GM13976 (cell line): ENCODE measurements around the gene PPT1.

Experiments used
- DNase-seq: peaks from one replicate; pipeline ENCODE4 v3.0.0; 2012; ENCODE audit warnings: low spot score
- in situ Hi-C: fragments of 300-500 bp; cut with MboI; formaldehyde crosslinking; loops from one replicate; pipeline ENCODE4 v1.12.0; 2022; ENCODE audit warnings: low sequenced_read_pairs, mixed read lengths, inconsistent platforms; ENCODE audit not compliant: unreplicated experiment
- TF ChIP-seq, protein P1 (sequence below): IDR thresholded peaks from 2 replicates; pipeline ENCODE4 v1.5.1; 2012; ENCODE audit warnings: borderline replicate concordance, mild to moderate bottlenecking; ENCODE audit not compliant: insufficient read depth; ENCODE audit errors: extremely low read depth, missing control alignments, control extremely low read depth

PPT1 gene

DNA sequence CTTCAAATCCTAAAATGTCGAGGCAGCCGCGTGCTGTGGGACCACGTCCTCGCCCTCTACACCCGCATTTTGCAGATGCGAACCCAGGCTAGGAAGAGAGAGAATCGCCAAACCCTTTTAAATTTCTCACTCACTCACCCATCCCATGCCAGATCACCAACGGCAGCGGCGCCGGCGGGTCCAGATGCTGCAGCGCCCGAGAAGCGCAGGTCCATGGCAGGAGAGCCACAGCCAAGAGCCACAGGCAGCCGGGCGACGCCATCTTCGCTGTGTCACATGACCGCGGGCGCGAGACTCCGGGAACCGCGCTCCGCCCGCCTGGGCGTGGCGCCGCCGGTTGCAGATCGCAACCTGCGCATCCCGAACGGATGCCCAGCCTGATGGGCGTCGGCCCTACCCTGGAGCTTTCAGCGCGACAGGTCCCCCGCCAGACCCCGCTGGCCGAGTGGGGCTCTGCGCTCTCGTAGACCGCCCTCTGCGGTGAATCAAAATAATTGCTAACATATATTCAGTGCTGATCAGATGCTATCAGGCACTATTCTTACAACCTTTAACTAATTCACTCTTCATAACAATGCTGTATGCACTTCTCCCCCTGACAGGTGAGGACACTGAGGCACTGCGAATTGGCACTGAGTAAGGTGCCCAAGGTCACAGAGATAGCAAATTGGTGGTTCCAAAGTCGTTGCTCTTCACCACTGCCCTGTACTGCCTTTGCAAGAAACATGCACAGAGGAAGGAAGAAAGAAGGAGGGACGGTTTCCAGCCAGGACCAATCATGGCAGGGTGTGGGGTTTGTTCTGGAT lies at the start of gene PPT1:
Gene PPT1 (minus strand): TSS at position 276 of the 806 bp plus-strand sequence. CDS start 14 bp downstream, at position 262.
- peak; percentile 90 for DNase-seq
- in situ Hi-C loops: no loop called here
- TF ChIP-seq, protein P1, sequence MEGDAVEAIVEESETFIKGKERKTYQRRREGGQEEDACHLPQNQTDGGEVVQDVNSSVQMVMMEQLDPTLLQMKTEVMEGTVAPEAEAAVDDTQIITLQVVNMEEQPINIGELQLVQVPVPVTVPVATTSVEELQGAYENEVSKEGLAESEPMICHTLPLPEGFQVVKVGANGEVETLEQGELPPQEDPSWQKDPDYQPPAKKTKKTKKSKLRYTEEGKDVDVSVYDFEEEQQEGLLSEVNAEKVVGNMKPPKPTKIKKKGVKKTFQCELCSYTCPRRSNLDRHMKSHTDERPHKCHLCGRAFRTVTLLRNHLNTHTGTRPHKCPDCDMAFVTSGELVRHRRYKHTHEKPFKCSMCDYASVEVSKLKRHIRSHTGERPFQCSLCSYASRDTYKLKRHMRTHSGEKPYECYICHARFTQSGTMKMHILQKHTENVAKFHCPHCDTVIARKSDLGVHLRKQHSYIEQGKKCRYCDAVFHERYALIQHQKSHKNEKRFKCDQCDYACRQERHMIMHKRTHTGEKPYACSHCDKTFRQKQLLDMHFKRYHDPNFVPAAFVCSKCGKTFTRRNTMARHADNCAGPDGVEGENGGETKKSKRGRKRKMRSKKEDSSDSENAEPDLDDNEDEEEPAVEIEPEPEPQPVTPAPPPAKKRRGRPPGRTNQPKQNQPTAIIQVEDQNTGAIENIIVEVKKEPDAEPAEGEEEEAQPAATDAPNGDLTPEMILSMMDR: no peak

DNA sequence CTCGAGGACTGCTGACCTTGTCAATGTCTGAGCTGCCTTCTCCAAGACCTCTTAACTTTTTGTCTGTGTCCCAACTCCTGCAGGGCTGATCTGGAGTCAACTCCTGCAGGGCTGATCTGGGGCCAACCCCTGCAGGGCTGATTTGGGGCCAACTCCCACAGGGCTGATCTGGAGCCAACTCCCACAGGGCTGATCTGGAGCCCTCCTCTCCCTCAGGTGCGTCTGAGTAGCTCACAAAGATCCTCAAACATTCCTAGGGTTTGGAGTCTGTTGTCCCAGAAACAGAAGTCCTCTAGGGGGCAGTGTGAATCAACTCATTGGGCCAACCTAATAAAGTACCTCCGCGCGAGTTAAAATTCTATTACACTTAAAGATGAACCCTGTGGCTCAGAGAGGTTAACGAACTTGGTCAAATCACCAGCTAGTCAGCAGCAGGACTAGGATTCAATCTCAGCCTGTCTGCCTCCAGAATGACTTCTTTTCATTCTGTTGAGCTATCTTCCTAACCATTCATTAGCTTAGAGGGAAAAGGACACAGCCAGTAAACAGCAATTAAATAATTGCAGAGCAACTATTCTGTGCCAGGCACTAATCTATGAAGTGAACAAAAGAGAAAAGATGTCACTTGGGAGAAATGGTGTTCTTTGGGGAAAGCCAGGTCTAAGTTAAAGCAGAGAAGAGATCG lies 47.0 kb upstream of the PPT1 start:
- in situ Hi-C loops: no loop called here
- TF ChIP-seq, protein P1: peak; percentile 40
- DNase-seq: peak; percentile 52

DNA sequence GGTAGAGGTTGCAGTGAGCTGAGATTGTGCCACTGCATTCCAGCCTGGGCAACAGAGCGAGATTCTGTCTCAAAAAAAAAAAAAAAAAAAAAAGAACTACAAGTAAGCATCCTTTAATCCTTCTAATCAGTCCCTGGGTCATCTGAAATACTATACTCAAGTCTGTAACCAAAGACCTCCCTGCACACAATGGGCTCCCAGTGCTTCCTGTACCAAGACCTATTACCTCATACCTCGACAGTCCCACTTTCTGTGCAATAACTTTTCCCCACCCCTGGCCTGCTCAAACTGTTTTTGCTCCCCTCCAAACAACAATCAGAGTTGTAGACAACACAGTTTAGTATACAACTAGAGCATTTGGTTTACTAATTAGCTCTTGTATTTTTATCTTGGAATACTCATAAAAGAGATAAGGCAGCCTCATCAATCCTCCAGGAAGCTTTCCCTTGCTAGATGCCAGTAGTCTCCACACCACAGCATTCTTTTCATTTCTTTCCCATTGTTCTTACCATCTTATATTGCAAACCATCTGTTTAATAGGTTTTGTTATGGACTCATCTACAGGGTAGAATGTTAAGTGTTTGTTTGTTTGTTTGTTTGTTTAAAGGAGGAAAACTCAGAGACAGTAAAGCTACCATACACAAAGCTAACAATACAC lies 45.0 kb upstream of the PPT1 start:
- TF ChIP-seq, protein P1: no peak
- no peak for DNase-seq
- in situ Hi-C loops: no loop called here

DNA sequence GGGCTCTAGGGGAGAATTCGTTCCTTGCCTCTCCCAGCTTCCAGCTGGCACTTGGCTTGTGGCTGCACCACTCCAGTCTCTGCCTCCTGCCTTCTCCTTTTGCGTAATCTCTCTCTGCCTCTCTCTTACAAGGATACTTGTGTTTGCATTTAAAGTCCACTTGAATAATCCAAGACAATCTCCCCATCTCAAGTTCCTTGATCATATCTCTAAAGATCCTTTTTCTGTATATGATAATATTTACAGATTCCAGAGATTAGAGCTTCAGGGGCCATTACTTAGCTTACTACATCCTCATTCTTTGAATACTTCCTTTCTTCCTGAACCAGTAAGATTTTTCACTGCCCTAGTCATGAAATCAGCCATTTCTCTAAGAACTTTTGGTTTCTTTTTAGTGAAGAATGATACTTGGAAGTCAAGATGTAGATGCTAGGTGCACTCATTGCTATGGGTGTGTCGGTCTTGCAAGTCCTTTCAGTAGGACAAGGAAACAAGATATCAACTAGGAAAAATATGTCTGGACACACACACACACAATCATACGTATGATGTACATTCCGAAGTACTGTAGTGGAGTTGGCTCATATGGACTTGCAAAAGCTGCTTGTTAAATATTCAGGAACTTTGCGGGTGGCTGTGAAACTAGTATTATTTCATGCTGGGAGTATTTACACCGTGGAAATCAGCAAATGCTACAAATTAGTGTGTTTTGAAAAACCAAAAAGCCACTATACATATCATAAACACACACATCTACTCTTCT lies 43.3 kb upstream of the PPT1 start:
- in situ Hi-C loops: no loop called here
- no peak for DNase-seq
- TF ChIP-seq, protein P1: no peak

DNA sequence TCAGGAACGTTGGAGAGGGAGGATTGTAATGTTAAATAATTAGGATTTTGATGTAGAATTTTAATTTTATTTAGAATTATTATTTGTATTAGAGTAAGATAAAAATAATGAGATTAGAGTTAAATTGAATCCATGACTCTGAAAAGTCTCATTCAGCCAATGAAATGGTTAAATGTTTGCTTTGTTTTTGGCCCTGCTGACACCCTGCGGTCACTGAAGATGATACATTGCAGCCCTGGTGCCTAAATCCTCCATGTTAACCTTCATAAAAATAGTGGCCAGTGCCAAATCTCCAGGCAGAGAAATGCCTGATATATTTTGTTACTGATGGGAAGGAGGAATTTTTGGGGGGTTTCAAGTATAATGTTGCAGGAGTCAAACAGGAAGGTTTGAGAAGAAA lies 36.8 kb upstream of the PPT1 start:
- no peak for DNase-seq
- TF ChIP-seq, protein P1: no peak
- in situ Hi-C loops: no loop called here

DNA sequence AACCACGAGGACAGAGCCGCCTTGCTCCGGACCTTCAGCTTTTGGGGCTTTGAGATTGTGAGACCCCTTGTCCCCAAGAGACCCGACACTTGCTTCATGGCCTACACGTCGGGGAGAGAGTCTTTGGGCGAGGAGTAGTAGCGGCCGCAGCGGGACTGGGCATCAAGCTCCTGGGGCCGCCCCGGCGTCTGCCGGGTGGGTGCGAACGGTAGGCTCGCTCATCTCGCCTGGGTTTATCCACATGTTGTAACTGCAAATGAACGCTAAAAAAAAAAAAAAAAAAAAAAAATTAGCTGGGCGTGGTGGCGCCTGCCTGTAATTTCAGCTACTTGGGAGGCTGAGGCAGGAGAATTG lies 36.2 kb upstream of the PPT1 start:
- TF ChIP-seq, protein P1: no peak
- DNase-seq: no peak
- in situ Hi-C loops: no loop called here
